HepG2 (cell line): ENCODE measurements around the gene LEMD2. TPM values are rescaled to one million over a fixed set of nuclear protein-coding genes. Genes with fewer than 3 reads are reported as not detected.

Experiments
- BHLHE40 ChIP-seq: IDR thresholded peaks from 2 replicates; pipeline ENCODE4 v1.6.1; 2011; ENCODE audit warnings: low read length, improper control_type of control experiment
- HOXA5 ChIP-seq: sonication (generic); formaldehyde crosslinking; IDR thresholded peaks from 2 replicates; pipeline ENCODE4 v1.4.0; 2020; ENCODE audit warnings: missing genetic modification reagents
- NFKB2 ChIP-seq: sonication (generic); formaldehyde crosslinking; IDR thresholded peaks from 2 replicates; pipeline ENCODE4 v1.4.0; 2020; ENCODE audit warnings: missing genetic modification reagents, borderline replicate concordance
- SP2 ChIP-seq: sonication (generic); formaldehyde crosslinking; IDR thresholded peaks from 2 replicates; pipeline ENCODE4 v1.5.1; 2020; ENCODE audit warnings: mild to moderate bottlenecking, missing genetic modification reagents
- ZFAT ChIP-seq: sonication (generic); formaldehyde crosslinking; conservative IDR thresholded peaks from 2 replicates; pipeline ENCODE4 v1.8.1; 2023; ENCODE audit warnings: missing genetic modification reagents, inconsistent platforms
- ZNF263 ChIP-seq: sonication (generic); formaldehyde crosslinking; IDR thresholded peaks from 2 replicates; pipeline ENCODE4 v1.4.0; 2020; ENCODE audit warnings: missing genetic modification reagents
- ZNF883 ChIP-seq: sonication (generic); formaldehyde crosslinking; IDR thresholded peaks from 2 replicates; pipeline ENCODE4 v1.5.1; 2020; ENCODE audit warnings: mild to moderate bottlenecking, missing genetic modification reagents; ENCODE audit errors: not compliant biosample characterization
- ZNF891 ChIP-seq: sonication (generic); formaldehyde crosslinking; IDR thresholded peaks from 2 replicates; pipeline ENCODE4 v1.5.0; 2020; ENCODE audit warnings: mild to moderate bottlenecking, missing genetic modification reagents
- polyA plus RNA-seq, 8 experiments: library from polyadenylated mRNA; depleted of rRNA in 3 of 8; stranded (reverse) in 7 of 8; unstranded in 1 of 8; fragments of >200 nt; fragmentation: Illumina TruSeq in 4 of 8; extraction: Trizol in 4 of 8; gene quantifications; 2 replicates each; pipeline versions ENCODE4 v1.2.1 to v1.2.3, GENCODE V29; 2011 to 2016; ENCODE audit warnings: low read depth in 4 of 8, missing spikeins in 1 of 8, mixed read lengths in 1 of 8; ENCODE audit not compliant: insufficient read depth in 1 of 8
- total RNA-seq, 5 experiments: library from RNA; depleted of rRNA; stranded (reverse); fragments of >200 nt; fragmentation: Illumina TruSeq; extraction: Trizol; gene quantifications; 2 replicates each; pipeline ENCODE4 v1.2.3, GENCODE V29; 2016; ENCODE audit warnings: low read depth in 1 of 5
- TF ChIP-seq, protein P1 (sequence below): IDR thresholded peaks from 2 replicates; pipeline ENCODE4 v1.6.1; 2012; ENCODE audit warnings: inconsistent platforms
- TF ChIP-seq, protein P2 (sequence below), 2 experiments: fragments of 450-650 bp in 1 of 2; sonication (generic) in 1 of 2; formaldehyde crosslinking in 1 of 2; IDR thresholded peaks; 2 replicates each; pipeline versions ENCODE4 v1.6.1 to v1.8.0; 2016 to 2022; ENCODE audit warnings: antibody characterized with exemption in 1 of 2, mild to moderate bottlenecking in 1 of 2, missing genetic modification reagents in 1 of 2

The LEMD2 gene
- total and polyA plus RNA-seq, 2 of the 13 experiments (the other 11 are each of a cell fraction or from before 2014, with no cell fraction given): 45.2 to 62.9 TPM

- TF ChIP-seq ZFAT (CRISPR knock-in tag): 0 out of 2 replicates have a peak, but pooled peaks have one; percentile 47
- peak; percentile 8; the same call in 1 of the 2 replicates for TF ChIP-seq SP2
- peak; percentile 4 for TF ChIP-seq ZNF883 (CRISPR knock-in tag)
- TF ChIP-seq, protein P1, sequence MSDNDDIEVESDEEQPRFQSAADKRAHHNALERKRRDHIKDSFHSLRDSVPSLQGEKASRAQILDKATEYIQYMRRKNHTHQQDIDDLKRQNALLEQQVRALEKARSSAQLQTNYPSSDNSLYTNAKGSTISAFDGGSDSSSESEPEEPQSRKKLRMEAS: peak; percentile 32; the same call in 1 of the 2 replicates
- 0 out of 2 replicates have a peak, but pooled peaks have one; percentile 34 for TF ChIP-seq HOXA5 (CRISPR knock-in tag)
- no peak for TF ChIP-seq ZNF263
- peak; percentile 48; the same call in 1 of the 2 replicates for TF ChIP-seq BHLHE40
- no peak for TF ChIP-seq ZNF891
- TF ChIP-seq, protein P2, sequence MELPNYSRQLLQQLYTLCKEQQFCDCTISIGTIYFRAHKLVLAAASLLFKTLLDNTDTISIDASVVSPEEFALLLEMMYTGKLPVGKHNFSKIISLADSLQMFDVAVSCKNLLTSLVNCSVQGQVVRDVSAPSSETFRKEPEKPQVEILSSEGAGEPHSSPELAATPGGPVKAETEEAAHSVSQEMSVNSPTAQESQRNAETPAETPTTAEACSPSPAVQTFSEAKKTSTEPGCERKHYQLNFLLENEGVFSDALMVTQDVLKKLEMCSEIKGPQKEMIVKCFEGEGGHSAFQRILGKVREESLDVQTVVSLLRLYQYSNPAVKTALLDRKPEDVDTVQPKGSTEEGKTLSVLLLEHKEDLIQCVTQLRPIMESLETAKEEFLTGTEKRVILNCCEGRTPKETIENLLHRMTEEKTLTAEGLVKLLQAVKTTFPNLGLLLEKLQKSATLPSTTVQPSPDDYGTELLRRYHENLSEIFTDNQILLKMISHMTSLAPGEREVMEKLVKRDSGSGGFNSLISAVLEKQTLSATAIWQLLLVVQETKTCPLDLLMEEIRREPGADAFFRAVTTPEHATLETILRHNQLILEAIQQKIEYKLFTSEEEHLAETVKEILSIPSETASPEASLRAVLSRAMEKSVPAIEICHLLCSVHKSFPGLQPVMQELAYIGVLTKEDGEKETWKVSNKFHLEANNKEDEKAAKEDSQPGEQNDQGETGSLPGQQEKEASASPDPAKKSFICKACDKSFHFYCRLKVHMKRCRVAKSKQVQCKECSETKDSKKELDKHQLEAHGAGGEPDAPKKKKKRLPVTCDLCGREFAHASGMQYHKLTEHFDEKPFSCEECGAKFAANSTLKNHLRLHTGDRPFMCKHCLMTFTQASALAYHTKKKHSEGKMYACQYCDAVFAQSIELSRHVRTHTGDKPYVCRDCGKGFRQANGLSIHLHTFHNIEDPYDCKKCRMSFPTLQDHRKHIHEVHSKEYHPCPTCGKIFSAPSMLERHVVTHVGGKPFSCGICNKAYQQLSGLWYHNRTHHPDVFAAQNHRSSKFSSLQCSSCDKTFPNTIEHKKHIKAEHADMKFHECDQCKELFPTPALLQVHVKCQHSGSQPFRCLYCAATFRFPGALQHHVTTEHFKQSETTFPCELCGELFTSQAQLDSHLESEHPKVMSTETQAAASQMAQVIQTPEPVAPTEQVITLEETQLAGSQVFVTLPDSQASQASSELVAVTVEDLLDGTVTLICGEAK (IDR thresholded peaks at IDR 0.05): no peak
- TF ChIP-seq, protein P2 (CRISPR knock-in tag; IDR thresholded peaks at IDR 0.05): 0 out of 2 replicates have a peak, but pooled peaks have one; percentile 19
- peak; percentile 42; the same call in 1 of the 2 replicates for TF ChIP-seq NFKB2 (CRISPR knock-in tag)
Observed at GRCh38 chr6:33744895-33745546, 43.9 kb downstream of the LEMD2 start (continued).
